Neural progenitor cell (in vitro differentiated cells): ENCODE data around the gene DNAJC21. TPM values are rescaled to one million over a fixed set of nuclear protein-coding genes. Genes with fewer than 3 reads are reported as not detected.

ENCODE experiments used
- DNase-seq: peaks from one replicate; pipeline ENCODE4 v3.0.0-alpha.2; 2016; ENCODE audit warnings: low spot score
- H2AFZ ChIP-seq: fragments of 200-600 bp; sonication (generic); replicated peaks from 2 replicates; pipeline ENCODE4 v1.6.1; 2016; ENCODE audit warnings: antibody characterized with exemption
- H3F3A ChIP-seq: fragments of 200-600 bp; sonication (generic); 2 replicates; pipeline ENCODE4 v1.6.1; 2016; ENCODE audit warnings: antibody characterized with exemption, low read depth
- H3K27ac ChIP-seq: fragments of 200-600 bp; sonication (generic); 2 replicates; pipeline ENCODE4 v1.5.1; 2016; ENCODE audit warnings: mild to moderate bottlenecking
- H3K27me3 ChIP-seq: fragments of 200-600 bp; sonication (generic); 2 replicates; pipeline ENCODE4 v1.6.1; 2016; ENCODE audit warnings: mild to moderate bottlenecking, moderate library complexity
- H3K36me3 ChIP-seq: fragments of 200-600 bp; sonication (generic); 2 replicates; pipeline ENCODE4 v1.5.1; 2016
- H3K4me1 ChIP-seq: fragments of 200-600 bp; sonication (generic); 2 replicates; pipeline ENCODE4 v1.6.1; 2016; ENCODE audit warnings: mixed run types
- H3K4me2 ChIP-seq: fragments of 200-600 bp; sonication (generic); 2 replicates; pipeline ENCODE4 v1.6.1; 2016
- H3K4me3 ChIP-seq: fragments of 200-600 bp; sonication (generic); 2 replicates; pipeline ENCODE4 v1.5.1; 2016
- H3K79me2 ChIP-seq: fragments of 200-600 bp; sonication (generic); 2 replicates; pipeline ENCODE4 v1.6.1; 2016; ENCODE audit warnings: low read depth
- H3K9ac ChIP-seq: fragments of 200-600 bp; sonication (generic); 2 replicates; pipeline ENCODE4 v1.6.1; 2016
- H3K9me3 ChIP-seq: fragments of 200-600 bp; sonication (generic); 2 replicates; pipeline ENCODE4 v1.5.1; 2016; ENCODE audit warnings: low read depth
- H4K20me1 ChIP-seq: fragments of 200-600 bp; sonication (generic); 2 replicates; pipeline ENCODE4 v1.6.1; 2016; ENCODE audit warnings: low read depth
- H3K27ac Mint-ChIP-seq: 3 replicates; pipeline ENCODE4 v1.8.0; 2021; ENCODE audit warnings: mixed read lengths
- H3K27me3 Mint-ChIP-seq: 2 replicates; pipeline ENCODE4 v1.8.0; 2022; ENCODE audit warnings: low read depth, mild to moderate bottlenecking, inconsistent platforms, moderate library complexity, mixed read lengths; ENCODE audit not compliant: insufficient read depth
- H3K36me3 Mint-ChIP-seq: 3 replicates; pipeline ENCODE4 v1.8.0; 2021; ENCODE audit warnings: mixed read lengths
- H3K4me1 Mint-ChIP-seq: 3 replicates; pipeline ENCODE4 v1.8.0; 2021; ENCODE audit warnings: mixed read lengths
- H3K4me3 Mint-ChIP-seq: 3 replicates; pipeline ENCODE4 v1.8.0; 2021; ENCODE audit warnings: mild to moderate bottlenecking, moderate library complexity, mixed read lengths
- H3K9me3 Mint-ChIP-seq: 3 replicates; pipeline ENCODE4 v1.8.0; 2020; ENCODE audit warnings: mixed read lengths
- EZH2 ChIP-seq: fragments of 200-600 bp; sonication (generic); IDR thresholded peaks from 2 replicates; pipeline ENCODE4 v1.6.1; 2017; ENCODE audit warnings: antibody characterized with exemption, mild to moderate bottlenecking, moderate library complexity
- EZH2phosphoT487 ChIP-seq: fragments of 200-600 bp; sonication (generic); IDR thresholded peaks from 2 replicates; pipeline ENCODE4 v1.6.1; 2017; ENCODE audit warnings: antibody characterized with exemption
- total RNA-seq: library from RNA; depleted of rRNA; stranded (reverse); fragments of >200 nt; gene quantifications from 2 replicates; pipeline ENCODE4 v1.2.3, GENCODE V29; 2015; ENCODE audit warnings: low replicate concordance
- TF ChIP-seq, protein P1 (sequence below): fragments of 200-600 bp; sonication (generic); IDR thresholded peaks from 2 replicates; pipeline ENCODE4 v1.5.1; 2017; ENCODE audit warnings: antibody characterized with exemption, mild to moderate bottlenecking

DNAJC21 gene
- total RNA-seq: 33.9 and 52.8 TPM in 2 replicates

DNA sequence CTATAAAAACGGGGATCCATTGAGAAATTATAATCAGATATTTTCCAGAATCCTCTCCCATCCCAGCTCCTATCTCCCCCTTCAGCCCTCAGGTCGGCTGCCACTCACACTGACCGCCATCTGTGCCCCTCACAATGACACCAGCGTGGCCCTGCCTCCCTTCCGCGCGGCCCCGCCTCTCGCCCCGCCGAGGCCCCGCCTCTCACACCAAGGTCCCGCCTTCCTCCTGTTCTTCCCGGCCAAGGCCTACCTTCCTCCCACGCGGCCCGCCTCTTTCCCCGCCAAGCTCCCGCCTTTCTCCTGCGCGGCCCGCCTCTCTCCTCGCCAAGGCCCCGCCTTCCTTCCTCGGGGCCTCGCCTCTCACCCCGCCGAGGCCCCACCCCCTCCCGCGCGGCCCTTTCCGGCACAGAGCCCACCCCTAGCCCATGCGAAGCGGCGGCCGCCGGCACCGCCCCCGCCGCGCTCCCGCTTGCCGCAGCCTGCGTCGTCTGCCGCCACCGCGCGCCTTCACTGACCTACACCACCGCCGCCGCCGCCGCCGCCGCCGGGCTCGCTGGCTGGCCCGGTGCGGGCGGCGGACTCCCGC, at the start of gene DNAJC21:
TSS of gene DNAJC21 (plus strand) at position 426 of the 586 bp plus-strand sequence. CDS start 261 bp downstream, outside the sequence.
- TF ChIP-seq EZH2: no peak
- TF ChIP-seq, protein P1, sequence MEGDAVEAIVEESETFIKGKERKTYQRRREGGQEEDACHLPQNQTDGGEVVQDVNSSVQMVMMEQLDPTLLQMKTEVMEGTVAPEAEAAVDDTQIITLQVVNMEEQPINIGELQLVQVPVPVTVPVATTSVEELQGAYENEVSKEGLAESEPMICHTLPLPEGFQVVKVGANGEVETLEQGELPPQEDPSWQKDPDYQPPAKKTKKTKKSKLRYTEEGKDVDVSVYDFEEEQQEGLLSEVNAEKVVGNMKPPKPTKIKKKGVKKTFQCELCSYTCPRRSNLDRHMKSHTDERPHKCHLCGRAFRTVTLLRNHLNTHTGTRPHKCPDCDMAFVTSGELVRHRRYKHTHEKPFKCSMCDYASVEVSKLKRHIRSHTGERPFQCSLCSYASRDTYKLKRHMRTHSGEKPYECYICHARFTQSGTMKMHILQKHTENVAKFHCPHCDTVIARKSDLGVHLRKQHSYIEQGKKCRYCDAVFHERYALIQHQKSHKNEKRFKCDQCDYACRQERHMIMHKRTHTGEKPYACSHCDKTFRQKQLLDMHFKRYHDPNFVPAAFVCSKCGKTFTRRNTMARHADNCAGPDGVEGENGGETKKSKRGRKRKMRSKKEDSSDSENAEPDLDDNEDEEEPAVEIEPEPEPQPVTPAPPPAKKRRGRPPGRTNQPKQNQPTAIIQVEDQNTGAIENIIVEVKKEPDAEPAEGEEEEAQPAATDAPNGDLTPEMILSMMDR: no peak
- no peak for TF ChIP-seq EZH2phosphoT487
- Mint-ChIP-seq H3K4me1 (peaks cover 20% of the 10 kb centered on the region), H3K27me3 (no peaks in the 10 kb centered on the region), H3K9me3 (no peaks in the 10 kb centered on the region), H3K4me3 (peak within 1 kb of the TSS; percentile 98), H3K36me3 (peaks cover 14% of the 10 kb centered on the region), H3K27ac (peak within 1 kb of the TSS; percentile 64)
- peaks cover 13% of the 10 kb centered on the region for H3K4me1 ChIP-seq
- peak within 1 kb of the TSS; percentile 95 for H3K4me2 ChIP-seq
- H3F3A ChIP-seq: peaks cover 52% of the 10 kb centered on the region
- H3K27me3 ChIP-seq: no peaks in the 10 kb centered on the region
- peak; percentile 99 for DNase-seq
- peak within 1 kb of the TSS; percentile 88 for H3K27ac ChIP-seq
- peaks cover 15% of the 10 kb centered on the region for H4K20me1 ChIP-seq
- H3K9me3 ChIP-seq: no peaks in the 10 kb centered on the region
- H3K79me2 ChIP-seq: peaks cover 44% of the 10 kb centered on the region
- peak within 1 kb of the TSS; percentile 89 for H2AFZ ChIP-seq
- peaks cover 18% of the 10 kb centered on the region for H3K36me3 ChIP-seq
- H3K9ac ChIP-seq: peak within 1 kb of the TSS; percentile 53
- peak within 1 kb of the TSS; percentile 75 for H3K4me3 ChIP-seq

- no peak overlapping the region for H2AFZ ChIP-seq
- no peak overlapping the region for H3K9ac ChIP-seq
- no peak overlapping the region for H3K4me2 ChIP-seq
- Mint-ChIP-seq H3K4me3 (no peak overlapping the region), H3K36me3 (peaks cover 3% of the 10 kb centered on the region), H3K4me1 (no peaks in the 10 kb centered on the region), H3K9me3 (peaks cover 7% of the 10 kb centered on the region), H3K27me3 (no peaks in the 10 kb centered on the region), H3K27ac (no peak overlapping the region)
- no peaks in the 10 kb centered on the region for H3K4me1 ChIP-seq
- H3K27me3 ChIP-seq: no peaks in the 10 kb centered on the region
- no peaks in the 10 kb centered on the region for H3K36me3 ChIP-seq
- peaks cover 15% of the 10 kb centered on the region for H3K9me3 ChIP-seq
- H4K20me1 ChIP-seq: no peaks in the 10 kb centered on the region
- DNase-seq: no peak
- no peak overlapping the region for H3K27ac ChIP-seq
- TF ChIP-seq, protein P1: no peak
- TF ChIP-seq EZH2phosphoT487: no peak
- TF ChIP-seq EZH2: no peak
- H3K4me3 ChIP-seq: no peak overlapping the region
- H3F3A ChIP-seq: no peaks in the 10 kb centered on the region
- no peaks in the 10 kb centered on the region for H3K79me2 ChIP-seq
These were observed 48.1 kb upstream of the DNAJC21 start for GRCh38 chr5:34881246-34881645.

- H3K4me1 ChIP-seq: no peaks in the 10 kb centered on the region
- H2AFZ ChIP-seq: no peak overlapping the region
- no peak overlapping the region for H3K9ac ChIP-seq
- no peaks in the 10 kb centered on the region for H3K27me3 ChIP-seq
- no peak overlapping the region for H3K4me2 ChIP-seq
- no peaks in the 10 kb centered on the region for H3K9me3 ChIP-seq
- H3K9me3 Mint-ChIP-seq: no peaks in the 10 kb centered on the region
- no peaks in the 10 kb centered on the region for H3K79me2 ChIP-seq
- H3K4me1 Mint-ChIP-seq: no peaks in the 10 kb centered on the region
- H3K4me3 Mint-ChIP-seq: no peak overlapping the region
- H3K27ac Mint-ChIP-seq: no peak overlapping the region
- no peaks in the 10 kb centered on the region for H3K36me3 Mint-ChIP-seq
- H3K27ac ChIP-seq: no peak overlapping the region
- no peak overlapping the region for H3K4me3 ChIP-seq
- H4K20me1 ChIP-seq: no peaks in the 10 kb centered on the region
- H3F3A ChIP-seq: no peaks in the 10 kb centered on the region
- DNase-seq: no peak
- TF ChIP-seq, protein P1: no peak
- TF ChIP-seq EZH2phosphoT487 (no peak), EZH2 (no peak)
- no peaks in the 10 kb centered on the region for H3K36me3 ChIP-seq
- H3K27me3 Mint-ChIP-seq: no peaks in the 10 kb centered on the region
These were observed 42.8 kb upstream of the DNAJC21 start for GRCh38 chr5:34886392-34887119.
